ENCODE results near the gene SLC1A4. TPM values are rescaled to one million over a fixed set of nuclear protein-coding genes. Genes with fewer than 3 reads are reported as not detected.

The SLC1A4 gene
- total RNA-seq, 4 donors from 2014 or later, result 5.9 to 18.7 (median 9.1) TPM

DNA sequence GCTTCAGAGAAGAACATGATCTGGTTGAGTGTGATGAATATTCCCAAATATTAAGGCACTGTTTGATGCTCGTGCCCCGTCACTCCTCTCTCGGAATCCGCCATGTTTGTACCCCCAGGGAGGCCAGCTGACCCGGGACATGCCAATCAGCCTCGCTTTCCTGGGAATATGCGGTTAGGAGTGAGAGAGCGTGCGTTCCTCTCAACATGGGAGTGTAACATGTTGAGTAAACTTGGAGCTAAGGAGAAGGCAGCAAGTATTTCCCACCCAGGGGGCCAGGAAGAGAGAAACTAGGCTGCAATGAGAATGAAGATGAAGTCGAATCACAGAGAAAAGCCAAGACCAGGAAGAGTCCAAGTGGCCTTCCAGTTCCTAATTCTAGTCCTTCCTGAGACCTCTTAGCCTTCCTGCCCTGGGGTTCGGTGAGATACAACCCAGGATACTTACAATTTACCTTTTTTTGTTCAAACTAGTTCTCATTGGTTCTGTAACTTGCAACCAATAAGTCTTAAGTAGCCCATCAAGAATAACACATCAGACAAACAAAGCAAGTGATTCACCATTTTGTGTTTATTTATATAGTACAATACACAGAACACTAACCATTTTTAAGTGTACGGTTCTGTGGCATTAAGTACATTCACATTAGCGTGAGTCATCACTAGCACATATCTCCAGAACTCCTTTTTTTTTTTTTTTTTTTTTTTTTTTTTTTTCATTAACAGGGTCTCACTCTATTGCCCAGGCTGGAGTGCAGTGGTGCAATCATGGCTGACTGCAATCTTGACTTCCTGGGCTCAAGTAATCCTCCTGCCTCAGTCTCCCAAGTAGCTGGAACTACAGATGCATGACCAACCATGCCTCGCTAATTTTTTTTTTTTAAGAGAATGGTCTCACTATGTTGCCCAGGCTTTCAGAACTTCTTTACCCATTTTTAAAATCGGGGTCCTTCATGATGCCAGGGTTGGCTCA lies 36.4 kb upstream of the SLC1A4 start:
- Histone ChIP-seq H3K36me3 (no peaks in the 10 kb centered on the region), H3K9me3 (no peaks in the 10 kb centered on the region), H3K4me3 (no peak overlapping the region), H3K27ac (no peak overlapping the region), H3K27me3 (no peaks in the 10 kb centered on the region), H3K4me1 (peaks cover 0 to 14% (median 0%) of the 10 kb centered on the region in 4 donors)
- TF ChIP-seq, protein P1, sequence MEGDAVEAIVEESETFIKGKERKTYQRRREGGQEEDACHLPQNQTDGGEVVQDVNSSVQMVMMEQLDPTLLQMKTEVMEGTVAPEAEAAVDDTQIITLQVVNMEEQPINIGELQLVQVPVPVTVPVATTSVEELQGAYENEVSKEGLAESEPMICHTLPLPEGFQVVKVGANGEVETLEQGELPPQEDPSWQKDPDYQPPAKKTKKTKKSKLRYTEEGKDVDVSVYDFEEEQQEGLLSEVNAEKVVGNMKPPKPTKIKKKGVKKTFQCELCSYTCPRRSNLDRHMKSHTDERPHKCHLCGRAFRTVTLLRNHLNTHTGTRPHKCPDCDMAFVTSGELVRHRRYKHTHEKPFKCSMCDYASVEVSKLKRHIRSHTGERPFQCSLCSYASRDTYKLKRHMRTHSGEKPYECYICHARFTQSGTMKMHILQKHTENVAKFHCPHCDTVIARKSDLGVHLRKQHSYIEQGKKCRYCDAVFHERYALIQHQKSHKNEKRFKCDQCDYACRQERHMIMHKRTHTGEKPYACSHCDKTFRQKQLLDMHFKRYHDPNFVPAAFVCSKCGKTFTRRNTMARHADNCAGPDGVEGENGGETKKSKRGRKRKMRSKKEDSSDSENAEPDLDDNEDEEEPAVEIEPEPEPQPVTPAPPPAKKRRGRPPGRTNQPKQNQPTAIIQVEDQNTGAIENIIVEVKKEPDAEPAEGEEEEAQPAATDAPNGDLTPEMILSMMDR (IDR thresholded peaks at IDR 0.05), result no peak
- TF ChIP-seq POLR2A (IDR thresholded peaks at IDR 0.05), result no peak
- TF ChIP-seq EP300 (IDR thresholded peaks at IDR 0.05; ENCODE audit: low read depth), result no peak
- no peak for TF ChIP-seq POLR2AphosphoS5 (IDR thresholded peaks at IDR 0.05)
- intact Hi-C loops (cut with DNase I; ENCODE audit: low total_unique reads), result loop anchor here (5.0 kb wide), 1 partner anchor 460 kb away; no protein-coding TSS in a partner anchor
- no peak for DNase-seq
- WGBS, 2 donors (ENCODE audit: low coverage in 1 of 2), result 83 to 95% methylated on average over 12 to 15 of the region's 15 CpGs
- in situ Hi-C loops (cut with MboI; ENCODE audit: low pct_ligation_motif_present in 1 of 4, low pct_unique_long_range_greater_than_20kb in 1 of 4, low sequenced_read_pairs in 3 of 4), result no loop called here

DNA sequence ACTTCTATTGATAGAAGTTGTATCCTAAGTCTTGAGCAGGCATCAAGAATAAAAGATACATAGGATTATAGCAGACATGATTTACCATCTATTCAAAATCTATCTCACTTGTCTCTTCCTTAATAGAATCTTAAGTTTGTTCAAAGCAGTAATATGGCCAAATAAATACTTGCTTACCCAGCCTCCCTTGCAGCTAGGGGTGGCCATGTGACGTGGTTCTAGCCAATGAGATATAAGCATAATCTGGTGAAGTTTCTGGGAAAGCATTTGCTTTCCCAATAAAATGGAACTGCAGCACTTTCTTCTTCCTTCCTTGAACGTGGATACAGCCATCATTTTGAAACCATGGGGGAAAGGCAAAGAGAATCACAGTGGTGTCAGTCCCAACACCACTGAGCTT lies 33.7 kb upstream of the SLC1A4 start:
- no peak overlapping the region for H3K4me3 ChIP-seq
- TF ChIP-seq, protein P1 (IDR thresholded peaks at IDR 0.05), result no peak
- TF ChIP-seq POLR2AphosphoS5 (IDR thresholded peaks at IDR 0.05), result no peak
- no peak for TF ChIP-seq EP300 (IDR thresholded peaks at IDR 0.05; ENCODE audit: low read depth)
- no peak for TF ChIP-seq POLR2A (IDR thresholded peaks at IDR 0.05)
- H3K27me3 ChIP-seq, result no peaks in the 10 kb centered on the region
- H3K9me3 ChIP-seq, result no peaks in the 10 kb centered on the region
- no peak for DNase-seq
- no peak overlapping the region for H3K27ac ChIP-seq
- in situ Hi-C loops (cut with MboI; ENCODE audit: low pct_ligation_motif_present in 1 of 4, low pct_unique_long_range_greater_than_20kb in 1 of 4, low sequenced_read_pairs in 3 of 4) (no loop called here), intact Hi-C loops (cut with DNase I; ENCODE audit: low total_unique reads) (no loop called here)
- peaks cover 0 to 13% (median 0%) of the 10 kb centered on the region in 4 donors for H3K4me1 ChIP-seq
- WGBS, 2 donors (ENCODE audit: low coverage in 1 of 2), result 75 to 94% methylated on average over 2 of the region's 2 CpGs
- no peaks in the 10 kb centered on the region for H3K36me3 ChIP-seq

DNA sequence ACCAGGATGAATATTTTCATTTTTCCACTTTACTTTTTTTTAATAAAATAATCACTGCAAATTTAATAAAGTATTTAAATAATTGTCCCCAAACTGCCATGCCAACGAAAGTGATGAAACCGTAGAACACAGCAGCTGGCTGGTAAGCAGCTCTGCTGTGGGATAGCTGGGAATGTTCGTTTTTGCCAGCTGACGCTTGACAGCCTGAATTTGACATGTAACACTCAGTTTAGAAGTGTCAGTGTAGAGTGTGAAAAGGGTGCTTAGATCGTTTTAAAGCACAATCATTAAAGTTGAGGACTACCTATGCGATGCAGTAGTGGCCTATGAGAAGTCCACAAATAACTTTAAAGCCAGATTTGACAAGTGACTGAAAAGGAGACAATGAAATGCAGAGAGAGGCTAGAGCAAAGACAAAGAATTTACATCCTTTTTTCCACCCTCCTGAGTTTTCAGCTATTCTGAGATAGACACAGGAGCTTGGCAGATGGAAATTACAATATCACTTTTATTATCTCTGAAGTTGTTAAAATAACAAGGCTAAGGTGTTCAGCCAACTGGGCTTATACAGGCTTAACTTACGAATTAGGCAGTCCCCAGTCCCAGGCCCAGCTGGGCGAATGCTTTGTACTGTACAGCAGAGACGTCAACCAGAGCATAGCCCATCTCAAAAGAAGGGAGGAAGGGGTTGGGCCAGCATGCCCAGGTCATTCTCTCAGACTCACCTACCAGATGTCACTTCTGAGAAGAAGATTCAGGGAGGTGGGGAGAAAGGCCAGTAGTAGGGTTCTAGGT lies 31.9 kb upstream of the SLC1A4 start:
- H3K4me1 ChIP-seq, result peaks cover 0 to 17% (median 0%) of the 10 kb centered on the region in 4 donors
- no peak for DNase-seq
- 90 to 92% methylated on average over 7 to 9 of the region's 9 CpGs for WGBS, 2 donors (ENCODE audit: low coverage in 1 of 2)
- intact Hi-C loops (cut with DNase I; ENCODE audit: low total_unique reads), result no loop called here
- H3K4me3 ChIP-seq, result no peak overlapping the region
- no peaks in the 10 kb centered on the region for H3K9me3 ChIP-seq
- TF ChIP-seq EP300 (IDR thresholded peaks at IDR 0.05; ENCODE audit: low read depth) (no peak), POLR2A (IDR thresholded peaks at IDR 0.05) (no peak), POLR2AphosphoS5 (IDR thresholded peaks at IDR 0.05) (no peak)
- TF ChIP-seq, protein P1 (IDR thresholded peaks at IDR 0.05), result no peak
- H3K27me3 ChIP-seq, result no peaks in the 10 kb centered on the region
- H3K27ac ChIP-seq, result no peak overlapping the region
- H3K36me3 ChIP-seq, result no peaks in the 10 kb centered on the region
- in situ Hi-C loops (cut with MboI; ENCODE audit: low pct_ligation_motif_present in 1 of 4, low pct_unique_long_range_greater_than_20kb in 1 of 4, low sequenced_read_pairs in 3 of 4), result no loop called here

DNA sequence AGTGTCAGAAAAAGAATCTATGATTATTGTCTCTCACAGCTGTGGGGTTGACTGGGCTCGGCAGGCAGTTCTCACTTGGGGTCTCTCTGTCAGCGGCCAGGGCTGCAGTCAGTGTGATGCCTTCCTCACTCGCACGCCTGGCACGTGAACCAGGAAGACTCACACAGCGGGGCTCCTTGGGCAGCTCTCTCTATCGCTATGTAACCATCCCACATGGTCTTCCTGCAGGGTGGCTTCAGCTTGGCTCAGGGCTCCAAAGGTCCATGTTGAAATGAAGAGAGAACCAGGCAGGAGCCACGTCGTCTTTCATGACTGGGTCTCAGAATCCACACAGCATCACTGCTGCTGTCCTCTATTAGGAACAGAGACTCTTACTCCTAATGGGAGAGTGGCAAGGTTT lies 30.6 kb upstream of the SLC1A4 start:
- in situ Hi-C loops (cut with MboI; ENCODE audit: low pct_ligation_motif_present in 1 of 4, low pct_unique_long_range_greater_than_20kb in 1 of 4, low sequenced_read_pairs in 3 of 4), result no loop called here
- TF ChIP-seq POLR2A (IDR thresholded peaks at IDR 0.05) (no peak), EP300 (IDR thresholded peaks at IDR 0.05; ENCODE audit: low read depth) (no peak), POLR2AphosphoS5 (IDR thresholded peaks at IDR 0.05) (no peak)
- TF ChIP-seq, protein P1 (IDR thresholded peaks at IDR 0.05), result no peak
- Histone ChIP-seq H3K9me3 (no peaks in the 10 kb centered on the region), H3K4me3 (no peak overlapping the region), H3K27ac (no peak overlapping the region), H3K27me3 (no peaks in the 10 kb centered on the region), H3K4me1 (peaks cover 0 to 25% (median 5%) of the 10 kb centered on the region in 4 donors), H3K36me3 (no peaks in the 10 kb centered on the region)
- 81% methylated on average over 9 of the region's 9 CpGs; no CpG with 5 or more reads in 1 of the 2 donors for WGBS, 2 donors (ENCODE audit: low coverage in 1 of 2)
- no peak for DNase-seq
- intact Hi-C loops (cut with DNase I; ENCODE audit: low total_unique reads), result no loop called here

Data from transverse colon (tissue), 4 donors.